K562 (cell line): ENCODE measurements around the gene FUT2. TPM values are rescaled to one million over a fixed set of nuclear protein-coding genes. Genes with fewer than 3 reads are reported as not detected.
A peak's percentile ranks its signal among the peaks of the same experiment; 100 is the strongest.

Source experiments
- STAG1 ChIP-seq: sonication (generic); formaldehyde crosslinking; IDR thresholded peaks from 2 replicates; pipeline ENCODE4 v1.5.0; 2020; ENCODE audit warnings: missing genetic modification reagents, borderline replicate concordance
- VEZF1 ChIP-seq: fragments of 200-800 bp; sonication (Bioruptor generic); IDR thresholded peaks from 2 replicates; pipeline ENCODE4 v1.6.1; 2017; ENCODE audit warnings: missing genetic modification characterization, missing compliant biosample characterization
- ZKSCAN1 ChIP-seq: fragments of 150-350 bp; IDR thresholded peaks from 2 replicates; pipeline ENCODE4 v1.6.1; 2016; ENCODE audit warnings: low read depth, low read length
- ZNF121 ChIP-seq: sonication (generic); formaldehyde crosslinking; conservative IDR thresholded peaks from 2 replicates; pipeline ENCODE4 v1.8.0; 2022; ENCODE audit warnings: missing genetic modification reagents
- ZNF316 ChIP-seq: fragments of 450-650 bp; IDR thresholded peaks from 2 replicates; pipeline ENCODE4 v1.6.1; 2016
- ZNF584 ChIP-seq: fragments of 200-800 bp; sonication (Bioruptor generic); IDR thresholded peaks from 2 replicates; pipeline ENCODE4 v1.6.1; 2016; ENCODE audit warnings: low read depth, mild to moderate bottlenecking, missing genetic modification characterization, missing compliant biosample characterization
- ZNF609 ChIP-seq: sonication (generic); formaldehyde crosslinking; IDR thresholded peaks from 2 replicates; pipeline ENCODE4 v1.8.1; 2023; ENCODE audit warnings: missing genetic modification reagents, mild to moderate bottlenecking, borderline replicate concordance
- polyA plus RNA-seq, 8 experiments: library from polyadenylated mRNA; depleted of rRNA in 4 of 8; stranded (reverse) in 5 of 8; unstranded in 3 of 8; fragments of >200 nt; fragmentation: Nextera tagmentation in 2 of 8; fragmentation: Illumina TruSeq in 1 of 8; extraction: Ambion mirVana in 2 of 8; extraction: Trizol in 1 of 8; gene quantifications; 2 replicates each; pipeline versions ENCODE4 v1.2.1 to v1.2.3, GENCODE V29; 2011 to 2014; ENCODE audit warnings: inconsistent platforms in 1 of 8, missing spikeins in 1 of 8
- total RNA-seq, 7 experiments: library from RNA; depleted of rRNA in 6 of 7; stranded (reverse); fragments of >200 nt in 6 of 7; fragmentation: Illumina TruSeq in 2 of 7; extraction: Trizol in 2 of 7; gene quantifications; 2 replicates each; pipeline versions ENCODE4 v1.2.1 to v1.2.3, GENCODE V29; 2011 to 2021; ENCODE audit warnings: low replicate concordance in 1 of 7
- TF ChIP-seq, protein P1 (sequence below), 2 experiments: IDR thresholded peaks; 2 replicates each; pipeline ENCODE4 v1.6.1; 2011; ENCODE audit warnings: borderline replicate concordance in 1 of 2, control low read depth in 1 of 2, low read depth in 1 of 2, low read length in 1 of 2, mild to moderate bottlenecking in 1 of 2, mixed read lengths in 1 of 2, moderate library complexity in 1 of 2; ENCODE audit not compliant: insufficient read depth in 1 of 2, insufficient read length in 1 of 2, poor library complexity in 1 of 2, severe bottlenecking in 1 of 2; ENCODE audit errors: extremely low read depth in 1 of 2

FUT2 gene
- total and polyA plus RNA-seq, 9 of the 15 experiments (the other 6 are each of a cell fraction or from before 2014, with no cell fraction given), result 0.03 to 0.04 TPM; not detected in 7

DNA sequence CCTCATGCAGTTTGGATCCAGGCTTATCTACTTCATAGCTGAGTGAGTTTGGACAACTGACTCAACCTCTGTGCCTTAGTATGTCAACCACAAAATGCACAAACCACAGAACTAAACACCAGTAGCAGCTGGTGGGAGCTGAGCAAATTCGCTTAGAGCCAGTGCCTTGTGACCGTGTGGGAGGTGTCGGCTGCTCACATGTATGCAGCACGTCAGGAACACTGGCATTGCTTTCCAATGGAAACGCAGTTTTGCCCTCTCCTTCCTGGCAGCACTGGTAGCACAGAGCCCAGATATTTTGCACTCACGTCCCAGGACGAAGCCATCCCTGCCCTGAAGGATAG is 14.7 kb upstream of the FUT2 start (continued):
- TF ChIP-seq ZNF609 (CRISPR knock-in tag) (peak; percentile 87; the same call in 1 of the 2 replicates), VEZF1 (CRISPR knock-in tag) (peak; percentile 62), ZKSCAN1 (peak; percentile 75; the same call in 1 of the 2 replicates), ZNF584 (CRISPR knock-in tag) (peak; percentile 75; the same call in 1 of the 2 replicates), STAG1 (CRISPR knock-in tag) (no peak), ZNF316 (no peak), ZNF121 (CRISPR knock-in tag) (peak; percentile 35; the same call in 1 of the 2 replicates)
- TF ChIP-seq, protein P1, sequence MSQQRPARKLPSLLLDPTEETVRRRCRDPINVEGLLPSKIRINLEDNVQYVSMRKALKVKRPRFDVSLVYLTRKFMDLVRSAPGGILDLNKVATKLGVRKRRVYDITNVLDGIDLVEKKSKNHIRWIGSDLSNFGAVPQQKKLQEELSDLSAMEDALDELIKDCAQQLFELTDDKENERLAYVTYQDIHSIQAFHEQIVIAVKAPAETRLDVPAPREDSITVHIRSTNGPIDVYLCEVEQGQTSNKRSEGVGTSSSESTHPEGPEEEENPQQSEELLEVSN (IDR thresholded peaks at IDR 0.05; ENCODE audit: borderline replicate concordance in 1 of 2, extremely low read depth in 1 of 2, insufficient read depth in 1 of 2, insufficient read length in 1 of 2, low read depth in 1 of 2, low read length in 1 of 2, poor library complexity in 1 of 2, severe bottlenecking in 1 of 2), result peak in 1 of 2 experiments; percentile 30
